Astrocyte (in vitro differentiated cells and primary cell): ENCODE results near the gene CAGE1. TPM values are rescaled to one million over a fixed set of nuclear protein-coding genes. Genes with fewer than 3 reads are reported as not detected.
"Not testable (repeated sequence)": the region's sequence is repeated elsewhere in the genome, so short reads cannot be mapped to it uniquely, and the experiment has no call there.

Experiments
- DNase-seq: peaks from one replicate; pipeline ENCODE4 v3.0.0-alpha.2; 2010; ENCODE audit warnings: low read depth
- FAIRE-seq: peaks from 2 replicates; lab custom pipeline; 2011; peaks lifted over from hg19 to GRCh38; lab: Jason Lieb, UNC
- H2AFZ ChIP-seq: 2 replicates; pipeline ENCODE4 v1.6.0; 2012; ENCODE audit warnings: low read depth, low read length, inconsistent platforms
- H3K27ac ChIP-seq: 2 replicates; pipeline ENCODE4 v1.5.1; 2011; ENCODE audit warnings: low read depth, low read length, inconsistent platforms
- H3K27me3 ChIP-seq: 2 replicates; pipeline ENCODE4 v1.6.0; 2011; ENCODE audit warnings: low read length, inconsistent platforms; ENCODE audit not compliant: insufficient read depth
- H3K36me3 ChIP-seq: 2 replicates; pipeline ENCODE4 v1.5.1; 2011; ENCODE audit warnings: low read length, inconsistent platforms; ENCODE audit not compliant: insufficient read depth
- H3K4me1 ChIP-seq: 2 replicates; pipeline ENCODE4 v1.5.1; 2011; ENCODE audit warnings: low read length, inconsistent platforms; ENCODE audit not compliant: insufficient read depth
- H3K4me2 ChIP-seq: 2 replicates; pipeline ENCODE4 v1.6.0; 2012; ENCODE audit warnings: low read length, inconsistent platforms
- H3K4me3 ChIP-seq: 2 replicates; pipeline ENCODE4 v1.5.1; 2011; ENCODE audit warnings: low read depth, mild to moderate bottlenecking, low read length, inconsistent platforms; ENCODE audit not compliant: insufficient read depth
- H3K79me2 ChIP-seq: 2 replicates; pipeline ENCODE4 v1.6.0; 2012; ENCODE audit warnings: mild to moderate bottlenecking, low read length, inconsistent platforms; ENCODE audit not compliant: insufficient read depth
- H3K9ac ChIP-seq: 2 replicates; pipeline ENCODE4 v1.6.0; 2012; ENCODE audit warnings: mild to moderate bottlenecking, low read length, inconsistent platforms
- H3K9me3 ChIP-seq: 2 replicates; pipeline ENCODE4 v1.5.1; 2012; ENCODE audit warnings: low read depth, mild to moderate bottlenecking, low read length, inconsistent platforms; ENCODE audit not compliant: insufficient read depth
- H4K20me1 ChIP-seq: 2 replicates; pipeline ENCODE4 v1.6.0; 2012; ENCODE audit warnings: low read length, inconsistent platforms; ENCODE audit not compliant: insufficient read depth
- H3K27ac Mint-ChIP-seq: one replicate; pipeline ENCODE4 v1.8.0; 2021; ENCODE audit warnings: mild to moderate bottlenecking, mixed read lengths; ENCODE audit not compliant: unreplicated experiment
- H3K27me3 Mint-ChIP-seq: one replicate; pipeline ENCODE4 v1.8.0; 2021; ENCODE audit warnings: low read depth, mixed read lengths; ENCODE audit not compliant: unreplicated experiment
- H3K36me3 Mint-ChIP-seq: one replicate; pipeline ENCODE4 v1.8.0; 2021; ENCODE audit warnings: low read depth, mixed read lengths; ENCODE audit not compliant: unreplicated experiment
- H3K4me1 Mint-ChIP-seq: one replicate; pipeline ENCODE4 v1.8.0; 2021; ENCODE audit warnings: low read depth, mixed read lengths; ENCODE audit not compliant: unreplicated experiment
- H3K4me3 Mint-ChIP-seq: one replicate; pipeline ENCODE4 v1.8.0; 2021; ENCODE audit warnings: mild to moderate bottlenecking, moderate library complexity, mixed read lengths; ENCODE audit not compliant: unreplicated experiment
- H3K9me3 Mint-ChIP-seq: one replicate; pipeline ENCODE4 v1.8.0; 2021; ENCODE audit warnings: mild to moderate bottlenecking, mixed read lengths; ENCODE audit not compliant: unreplicated experiment
- CTCF ChIP-seq: IDR thresholded peaks from 2 replicates; pipeline ENCODE4 v1.5.1; 2011; ENCODE audit warnings: low read depth, mild to moderate bottlenecking, inconsistent platforms, low read length, moderate library complexity; ENCODE audit not compliant: insufficient read depth
- EZH2 ChIP-seq: IDR thresholded peaks from 2 replicates; pipeline ENCODE4 v1.6.1; 2012; ENCODE audit warnings: mild to moderate bottlenecking, low read length, inconsistent platforms; ENCODE audit not compliant: insufficient read depth
- total RNA-seq: library from RNA; stranded (reverse); gene quantifications from 2 replicates; pipeline ENCODE4 v1.2.1, GENCODE V29; 2021

Gene CAGE1
- total RNA-seq, 1 donor from 2014 or later, result 0.30 TPM

- Mint-ChIP-seq H3K4me1 (no peaks in the 10 kb centered on the region), H3K27ac (no peak overlapping the region), H3K27me3 (peaks cover 2% of the 10 kb centered on the region), H3K36me3 (no peaks in the 10 kb centered on the region), H3K4me3 (no peak overlapping the region), H3K9me3 (no peaks in the 10 kb centered on the region)
- Histone ChIP-seq H3K4me3 (no peak overlapping the region), H3K36me3 (no peaks in the 10 kb centered on the region), H2AFZ (no peak overlapping the region), H3K9me3 (no peaks in the 10 kb centered on the region), H4K20me1 (no peaks in the 10 kb centered on the region), H3K79me2 (no peaks in the 10 kb centered on the region), H3K27me3 (no peaks in the 10 kb centered on the region), H3K9ac (no peak overlapping the region), H3K4me2 (no peak overlapping the region), H3K4me1 (no peaks in the 10 kb centered on the region), H3K27ac (no peak overlapping the region)
- FAIRE-seq (no peak), DNase-seq (no peak)
- no peak for TF ChIP-seq CTCF
- no peak for TF ChIP-seq EZH2
Measured at GRCh38 chr6:7367408-7367807, 22.1 kb downstream of the CAGE1 start.

GRCh38 chr6:7351916-7352315 lies 37.6 kb downstream of the CAGE1 start:
- not testable (repeated sequence) for H3K4me3 Mint-ChIP-seq, DNase-seq, H3K27me3 Mint-ChIP-seq, FAIRE-seq, H3K4me1 ChIP-seq, H3K9me3 Mint-ChIP-seq, H3K27me3 ChIP-seq, H3K36me3 Mint-ChIP-seq, H3K27ac ChIP-seq, H3K9ac ChIP-seq, H2AFZ ChIP-seq, H3K36me3 ChIP-seq, H3K4me1 Mint-ChIP-seq, H4K20me1 ChIP-seq, H3K4me2 ChIP-seq, H3K27ac Mint-ChIP-seq, H3K9me3 ChIP-seq, H3K79me2 ChIP-seq, H3K4me3 ChIP-seq

GRCh38 chr6:7350591-7350990 lies 39.0 kb downstream of the CAGE1 start:
- not testable (repeated sequence) for H3K9ac ChIP-seq, H3K79me2 ChIP-seq, H3K4me1 ChIP-seq, H3K9me3 ChIP-seq, H3K4me3 ChIP-seq, H2AFZ ChIP-seq, H3K36me3 Mint-ChIP-seq, H3K4me2 ChIP-seq, H3K4me3 Mint-ChIP-seq, H3K4me1 Mint-ChIP-seq, H3K27me3 ChIP-seq, H3K9me3 Mint-ChIP-seq, H3K36me3 ChIP-seq, H3K27me3 Mint-ChIP-seq, FAIRE-seq, H4K20me1 ChIP-seq, DNase-seq, H3K27ac ChIP-seq, H3K27ac Mint-ChIP-seq

GRCh38 chr6:7347551-7347997 lies 42.0 kb downstream of the CAGE1 start:
- not testable (repeated sequence) for H3K4me2 ChIP-seq, H2AFZ ChIP-seq, DNase-seq, H3K27ac Mint-ChIP-seq, H3K79me2 ChIP-seq, H3K27ac ChIP-seq, H3K9me3 ChIP-seq, H3K4me3 Mint-ChIP-seq, H3K27me3 ChIP-seq, H3K9me3 Mint-ChIP-seq, H3K4me1 Mint-ChIP-seq, H3K27me3 Mint-ChIP-seq, H3K4me3 ChIP-seq, H4K20me1 ChIP-seq, H3K4me1 ChIP-seq, H3K36me3 ChIP-seq, H3K36me3 Mint-ChIP-seq, FAIRE-seq, H3K9ac ChIP-seq

GRCh38 chr6:7344773-7345450 lies 44.6 kb downstream of the CAGE1 start:
- not testable (repeated sequence) for H3K36me3 Mint-ChIP-seq, H3K4me3 ChIP-seq, H3K79me2 ChIP-seq, H3K9me3 Mint-ChIP-seq, H3K4me1 Mint-ChIP-seq, H3K4me2 ChIP-seq, H3K9ac ChIP-seq, DNase-seq, FAIRE-seq, H3K27ac Mint-ChIP-seq, H3K4me3 Mint-ChIP-seq, H4K20me1 ChIP-seq, H3K36me3 ChIP-seq, H3K4me1 ChIP-seq, H3K27me3 Mint-ChIP-seq, H2AFZ ChIP-seq, H3K27me3 ChIP-seq, H3K27ac ChIP-seq, H3K9me3 ChIP-seq
